Fibroblast of mammary gland (primary cell): ENCODE measurements around the gene CNTFR.

Experiments used
- DNase-seq: peaks from one replicate; pipeline ENCODE4 v3.0.0-alpha.2; 2010; ENCODE audit warnings: low read depth
- H3K4me3 ChIP-seq: 2 replicates; pipeline ENCODE4 v1.5.1; 2011; ENCODE audit warnings: low read depth, mild to moderate bottlenecking, low read length, moderate library complexity; ENCODE audit not compliant: control insufficient read depth
- CTCF ChIP-seq: conservative IDR thresholded peaks from 2 replicates; pipeline ENCODE4 v1.5.1; 2011; ENCODE audit warnings: low read depth, low read length, inconsistent platforms; ENCODE audit not compliant: control insufficient read depth, insufficient read depth

Gene CNTFR

GRCh38 chr9:34606905-34607304, 17.4 kb upstream of the CNTFR start:
- DNase-seq, result no peak
- no peak overlapping the region for H3K4me3 ChIP-seq
- TF ChIP-seq CTCF, result no peak

DNA sequence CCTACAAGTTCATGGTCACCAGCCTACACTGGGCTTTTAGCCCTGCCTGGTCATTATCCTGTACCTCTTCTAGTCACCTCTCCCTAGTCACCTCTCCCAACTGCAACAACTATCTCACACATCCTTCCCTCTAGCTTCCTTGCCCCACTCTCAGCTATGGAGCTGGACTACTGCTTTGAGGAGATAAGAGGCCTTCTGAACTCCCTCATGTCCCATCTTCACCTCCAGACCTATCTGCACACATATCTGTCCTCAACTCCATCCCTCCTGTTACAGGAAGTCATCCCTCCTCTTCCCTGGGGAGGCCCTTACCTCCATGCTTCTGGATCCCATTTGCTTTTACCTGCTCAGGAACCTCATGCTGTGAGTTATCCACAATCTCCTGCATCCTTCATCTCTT, 16.7 kb upstream of the CNTFR start:
- no peak for TF ChIP-seq CTCF
- DNase-seq, result no peak

DNA sequence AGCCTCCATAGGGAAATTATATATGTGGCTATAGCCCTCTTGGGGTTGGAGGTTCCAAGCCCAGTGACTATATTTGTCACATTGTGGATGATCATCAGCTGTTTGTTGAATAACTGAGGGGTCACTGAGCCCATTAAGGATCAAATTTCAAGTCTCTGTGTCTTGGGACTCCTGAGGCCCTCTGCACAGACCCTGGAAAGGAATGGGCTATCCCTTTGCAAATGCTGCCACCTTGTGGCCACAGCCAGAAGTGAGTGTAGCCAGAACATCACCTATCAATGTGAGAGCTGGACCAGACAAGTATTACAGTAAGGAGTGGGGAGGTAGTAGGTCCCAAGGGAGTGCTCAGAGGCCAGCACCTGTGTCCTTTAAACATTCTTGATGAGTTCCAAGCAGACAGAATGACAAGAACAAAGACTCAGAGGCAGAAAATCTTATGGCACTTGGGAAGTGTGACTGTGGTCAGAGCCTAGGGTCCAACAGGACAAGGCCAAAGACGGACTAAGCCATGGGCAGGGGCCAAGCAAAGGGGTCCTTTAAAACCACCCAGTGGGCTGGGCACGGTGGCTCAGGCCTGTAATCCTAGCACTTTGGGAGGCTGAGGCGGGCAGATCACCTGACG, 14.2 kb upstream of the CNTFR start:
- H3K4me3 ChIP-seq, result no peak overlapping the region
- peak; percentile 69 for DNase-seq
- peak; percentile 97 for TF ChIP-seq CTCF

More for the DNA sequence above, 16.7 kb upstream of the CNTFR start:
- no peak overlapping the region for H3K4me3 ChIP-seq

- H3K4me3 ChIP-seq, result no peak overlapping the region
- TF ChIP-seq CTCF, result no peak
- no peak for DNase-seq
These were observed 12.5 kb upstream of the CNTFR start for GRCh38 chr9:34601937-34602573.

DNA sequence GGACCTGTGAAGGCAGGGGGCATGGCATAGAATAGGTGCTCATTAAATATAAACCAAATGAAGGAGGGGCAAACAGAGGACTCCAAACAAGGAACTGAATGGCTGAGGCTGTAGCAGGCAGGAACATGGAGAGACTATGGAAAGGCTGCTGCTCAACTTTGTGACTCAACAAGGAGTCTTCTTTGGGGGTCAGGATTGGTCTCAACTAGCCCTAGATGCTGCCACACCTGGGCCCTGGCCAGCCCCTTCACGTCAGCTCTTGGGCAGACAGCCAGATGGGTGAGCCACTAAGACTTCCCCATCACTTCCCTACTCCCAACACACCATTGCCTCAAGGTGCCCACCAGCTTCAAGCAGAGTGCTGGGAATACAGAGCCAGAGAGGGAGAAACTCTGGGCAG, 11.4 kb upstream of the CNTFR start:
- no peak for TF ChIP-seq CTCF
- DNase-seq, result no peak
- H3K4me3 ChIP-seq, result no peak overlapping the region

GRCh38 chr9:34599546-34599945, 10.0 kb upstream of the CNTFR start:
- no peak for TF ChIP-seq CTCF
- H3K4me3 ChIP-seq, result no peak overlapping the region
- no peak for DNase-seq
